ENCODE results near the gene IL17D. TPM values are rescaled to one million over a fixed set of nuclear protein-coding genes. Genes with fewer than 3 reads are reported as not detected.

The IL17D gene
- total and polyA plus RNA-seq, 2 donors (not counting 1 experiment from before 2014, with no cell fraction given) = 0.09 TPM; not detected in 1

DNA sequence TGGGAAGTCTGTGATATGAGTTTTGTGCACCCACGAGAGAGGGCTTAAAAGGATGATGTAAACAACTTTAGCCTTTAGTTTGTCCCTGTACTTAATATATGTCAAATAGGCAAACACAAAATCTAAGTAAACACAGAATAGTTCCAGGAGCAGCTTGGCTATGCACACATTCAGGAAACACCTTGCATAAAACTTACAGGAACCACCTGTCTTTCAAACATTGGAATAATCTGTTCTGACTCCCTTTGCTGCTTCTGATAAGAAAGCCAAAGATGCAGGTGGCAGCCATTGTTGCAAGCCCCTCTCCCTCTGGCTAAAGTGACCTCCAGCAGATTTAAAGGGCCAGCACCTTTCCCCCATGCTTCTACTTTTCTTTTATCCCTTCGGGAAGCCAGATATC is 65.6 kb downstream of the IL17D start:
- Histone ChIP-seq H3K36me3 (replicated peaks in 1 of 2; ENCODE audit: control extremely low read depth in 1 of 2, control insufficient read depth in 1 of 2, extremely low read depth in 1 of 2, insufficient read depth in 2 of 2, low read length in 1 of 2) (peaks cover 0 to 1% of the 10 kb centered on the region in 2 experiments), H3K9ac (ENCODE audit: low read length) (no peak overlapping the region), H3K9me3 (ENCODE audit: control extremely low read depth in 1 of 3, control insufficient read depth in 2 of 3, insufficient read depth in 1 of 3, low read length in 2 of 3) (peaks cover 6 to 12% (median 7%) of the 10 kb centered on the region in 3 donors), H3K4me3 (ENCODE audit: control extremely low read depth in 1 of 5, extremely low read depth in 1 of 5, insufficient read depth in 1 of 5, low read depth in 2 of 5, low read length in 4 of 5) (no peak overlapping the region), H3K4me1 (ENCODE audit: control insufficient read depth in 2 of 2, insufficient read depth in 2 of 2, low read length in 2 of 2) (peaks cover 7 to 13% of the 10 kb centered on the region in 2 donors), H3K4me2 (replicated peaks; ENCODE audit: low read depth, low read length, poor library complexity, severe bottlenecking) (no peak overlapping the region), H4K20me1 (ENCODE audit: control insufficient read depth, insufficient read depth, low read length, poor library complexity, severe bottlenecking) (no peaks in the 10 kb centered on the region), H3K79me2 (ENCODE audit: control insufficient read depth, insufficient read depth, low read length) (peaks cover 19% of the 10 kb centered on the region), H2AFZ (ENCODE audit: insufficient read depth, low read depth, low read length, poor library complexity, severe bottlenecking) (no peak overlapping the region), H3K27me3 (replicated peaks in 1 of 4; ENCODE audit: control extremely low read depth in 1 of 4, control insufficient read depth in 3 of 4, insufficient read depth in 4 of 4, low read length in 3 of 4) (no peaks in the 10 kb centered on the region), H3K27ac (ENCODE audit: low read length in 2 of 2) (no peak overlapping the region)
- H3K4me3 Mint-ChIP-seq = no peak overlapping the region
- no peak for DNase-seq
- intact Hi-C loops (cut with micrococcal nuclease) = no loop called here
- POLR2A ChIA-PET = no interaction called here
- WGBS (ENCODE audit: insufficient coverage) = no CpG with 5 or more reads among the region's 2 CpGs
- H3K9me3 Mint-ChIP-seq (ENCODE audit: insufficient read depth) = peaks cover 8% of the 10 kb centered on the region
- CTCF ChIA-PET = no interaction called here
- ATAC-seq (ENCODE audit: low read depth) = no peak
- peaks cover 15% of the 10 kb centered on the region for H3K4me1 Mint-ChIP-seq
- TF ChIP-seq EZH2 (IDR thresholded peaks at IDR 0.05; ENCODE audit: borderline replicate concordance, insufficient read depth, low read depth, low read length, poor library complexity, severe bottlenecking) (no peak), CTCF (IDR thresholded peaks at IDR 0.05) (no peak)
- H3K27ac Mint-ChIP-seq = no peak overlapping the region
- H3K27me3 Mint-ChIP-seq = no peaks in the 10 kb centered on the region

GRCh38 chr13:20769834-20770233 is 66.3 kb downstream of the IL17D start:
- TF ChIP-seq CTCF (IDR thresholded peaks at IDR 0.05) = no peak
- no peak for TF ChIP-seq EZH2 (IDR thresholded peaks at IDR 0.05; ENCODE audit: borderline replicate concordance, insufficient read depth, low read depth, low read length, poor library complexity, severe bottlenecking)
- Histone ChIP-seq H3K36me3 (replicated peaks in 1 of 2; ENCODE audit: control extremely low read depth in 1 of 2, control insufficient read depth in 1 of 2, extremely low read depth in 1 of 2, insufficient read depth in 2 of 2, low read length in 1 of 2) (peaks cover 0 to 1% of the 10 kb centered on the region in 2 experiments), H3K4me3 (ENCODE audit: control extremely low read depth in 1 of 5, extremely low read depth in 1 of 5, insufficient read depth in 1 of 5, low read depth in 2 of 5, low read length in 4 of 5) (no peak overlapping the region), H3K27ac (ENCODE audit: low read length in 2 of 2) (no peak overlapping the region), H3K4me2 (replicated peaks; ENCODE audit: low read depth, low read length, poor library complexity, severe bottlenecking) (no peak overlapping the region), H3K27me3 (replicated peaks in 1 of 4; ENCODE audit: control extremely low read depth in 1 of 4, control insufficient read depth in 3 of 4, insufficient read depth in 4 of 4, low read length in 3 of 4) (no peaks in the 10 kb centered on the region), H3K4me1 (ENCODE audit: control insufficient read depth in 2 of 2, insufficient read depth in 2 of 2, low read length in 2 of 2) (peaks cover 7 to 15% of the 10 kb centered on the region in 2 donors), H2AFZ (ENCODE audit: insufficient read depth, low read depth, low read length, poor library complexity, severe bottlenecking) (no peak overlapping the region), H3K9me3 (ENCODE audit: control extremely low read depth in 1 of 3, control insufficient read depth in 2 of 3, insufficient read depth in 1 of 3, low read length in 2 of 3) (peaks cover 6 to 12% (median 7%) of the 10 kb centered on the region in 3 donors), H3K9ac (ENCODE audit: low read length) (no peak overlapping the region), H4K20me1 (ENCODE audit: control insufficient read depth, insufficient read depth, low read length, poor library complexity, severe bottlenecking) (no peaks in the 10 kb centered on the region), H3K79me2 (ENCODE audit: control insufficient read depth, insufficient read depth, low read length) (peaks cover 19% of the 10 kb centered on the region)
- POLR2A ChIA-PET = no interaction called here
- Mint-ChIP-seq H3K4me3 (no peak overlapping the region), H3K27me3 (no peaks in the 10 kb centered on the region), H3K27ac (no peak overlapping the region), H3K4me1 (peaks cover 16% of the 10 kb centered on the region), H3K9me3 (ENCODE audit: insufficient read depth) (peaks cover 8% of the 10 kb centered on the region)
- ATAC-seq (ENCODE audit: low read depth) = no peak
- no CpG with 5 or more reads among the region's 1 CpG for WGBS (ENCODE audit: insufficient coverage)
- intact Hi-C loops (cut with micrococcal nuclease) = loop anchor here (10.0 kb wide), 5 partner anchors 55 to 365 kb away; partner anchors contain the start of genes CRYL1, IFT88 and XPO4
- CTCF ChIA-PET = no interaction called here
- no peak for DNase-seq

Other genes starting within 250 kb of the IL17D start
- 6.5 and 11.8 TPM in 2 replicates for gene CRYL1, start 177.8 kb upstream of the IL17D start, total RNA-seq
- 12.6 and 15.1 TPM in 2 replicates for gene CRYL1, start 177.8 kb upstream of the IL17D start, polyA plus RNA-seq
- 20.2 and 23.3 TPM in 2 replicates for gene IFT88, start 136.5 kb upstream of the IL17D start, total RNA-seq
- gene IFT88, start 136.5 kb upstream of the IL17D start, polyA plus RNA-seq = 8.0 and 9.3 TPM in 2 replicates
- 4.1 and 4.9 TPM in 2 replicates for gene EEF1AKMT1, start 70.3 kb downstream of the IL17D start, total RNA-seq
- gene EEF1AKMT1, start 70.3 kb downstream of the IL17D start, polyA plus RNA-seq = 2.7 and 2.9 TPM in 2 replicates
- 25.9 and 30.6 TPM in 2 replicates for gene XPO4, start 199.0 kb downstream of the IL17D start, total RNA-seq
- 6.2 and 9.7 TPM in 2 replicates for gene XPO4, start 199.0 kb downstream of the IL17D start, polyA plus RNA-seq